ENCODE measurements around the gene SIMC1. TPM values are rescaled to one million over a fixed set of nuclear protein-coding genes. Genes with fewer than 3 reads are reported as not detected.
A peak's percentile ranks its signal among the peaks of the same experiment; 100 is the strongest.
"Not testable (repeated sequence)": the region's sequence is repeated elsewhere in the genome, so short reads cannot be mapped to it uniquely, and the experiment has no call there.

The SIMC1 gene
- total RNA-seq, 1 donor from 2014 or later: 35.7 TPM

- no peak for TF ChIP-seq CTCF (IDR thresholded peaks at IDR 0.05; ENCODE audit: unreplicated experiment)
- Mint-ChIP-seq H3K27me3 (peaks cover 15% of the 10 kb centered on the region), H3K36me3 (ENCODE audit: insufficient read depth) (no peaks in the 10 kb centered on the region), H3K27ac (no peak overlapping the region), H3K4me1 (ENCODE audit: low read depth) (no peaks in the 10 kb centered on the region), H3K4me3 (ENCODE audit: low read depth) (no peak overlapping the region), H3K9me3 (ENCODE audit: low read depth) (no peaks in the 10 kb centered on the region)
- no peak for DNase-seq (ENCODE audit: low spot score, unreplicated experiment)
Measured at GRCh38 chr5:176203086-176203485, 35.1 kb upstream of the SIMC1 start.

GRCh38 chr5:176203535-176203934, 34.7 kb upstream of the SIMC1 start:
- H3K27me3 Mint-ChIP-seq: peaks cover 15% of the 10 kb centered on the region
- H3K4me3 Mint-ChIP-seq (ENCODE audit: low read depth); H3K27ac Mint-ChIP-seq; DNase-seq (ENCODE audit: low spot score, unreplicated experiment); H3K36me3 Mint-ChIP-seq (ENCODE audit: insufficient read depth); H3K4me1 Mint-ChIP-seq (ENCODE audit: low read depth); H3K9me3 Mint-ChIP-seq (ENCODE audit: low read depth): not testable (repeated sequence)

- DNase-seq (ENCODE audit: low spot score, unreplicated experiment); H3K9me3 Mint-ChIP-seq (ENCODE audit: low read depth); H3K4me3 Mint-ChIP-seq (ENCODE audit: low read depth); H3K27ac Mint-ChIP-seq; H3K4me1 Mint-ChIP-seq (ENCODE audit: low read depth); H3K36me3 Mint-ChIP-seq (ENCODE audit: insufficient read depth): not testable (repeated sequence)
- peaks cover 13% of the 10 kb centered on the region for H3K27me3 Mint-ChIP-seq
Measured at GRCh38 chr5:176214466-176215021, 23.7 kb upstream of the SIMC1 start.

GRCh38 chr5:176216393-176216916, 21.8 kb upstream of the SIMC1 start:
- not testable (repeated sequence) for H3K4me3 Mint-ChIP-seq (ENCODE audit: low read depth); H3K36me3 Mint-ChIP-seq (ENCODE audit: insufficient read depth); H3K4me1 Mint-ChIP-seq (ENCODE audit: low read depth); H3K9me3 Mint-ChIP-seq (ENCODE audit: low read depth); DNase-seq (ENCODE audit: low spot score, unreplicated experiment)
- Mint-ChIP-seq H3K27me3 (peaks cover 11% of the 10 kb centered on the region), H3K27ac (peak overlapping the region; percentile 60)

- H3K9me3 Mint-ChIP-seq (ENCODE audit: low read depth); H3K36me3 Mint-ChIP-seq (ENCODE audit: insufficient read depth); H3K27ac Mint-ChIP-seq; H3K4me1 Mint-ChIP-seq (ENCODE audit: low read depth); H3K27me3 Mint-ChIP-seq; H3K4me3 Mint-ChIP-seq (ENCODE audit: low read depth); DNase-seq (ENCODE audit: low spot score, unreplicated experiment): not testable (repeated sequence)
Measured at GRCh38 chr5:176217188-176217729, 21.0 kb upstream of the SIMC1 start.

GRCh38 chr5:176217764-176218163, 20.5 kb upstream of the SIMC1 start:
- H3K36me3 Mint-ChIP-seq (ENCODE audit: insufficient read depth); DNase-seq (ENCODE audit: low spot score, unreplicated experiment); H3K4me1 Mint-ChIP-seq (ENCODE audit: low read depth); H3K9me3 Mint-ChIP-seq (ENCODE audit: low read depth); H3K27ac Mint-ChIP-seq; H3K27me3 Mint-ChIP-seq; H3K4me3 Mint-ChIP-seq (ENCODE audit: low read depth): not testable (repeated sequence)

GRCh38 chr5:176222006-176222405, 16.2 kb upstream of the SIMC1 start:
- H3K9me3 Mint-ChIP-seq (ENCODE audit: low read depth); H3K36me3 Mint-ChIP-seq (ENCODE audit: insufficient read depth); DNase-seq (ENCODE audit: low spot score, unreplicated experiment); H3K4me1 Mint-ChIP-seq (ENCODE audit: low read depth); H3K4me3 Mint-ChIP-seq (ENCODE audit: low read depth); H3K27ac Mint-ChIP-seq: not testable (repeated sequence)
- peaks cover 10% of the 10 kb centered on the region for H3K27me3 Mint-ChIP-seq

- not testable (repeated sequence) for H3K4me1 Mint-ChIP-seq (ENCODE audit: low read depth); H3K27ac Mint-ChIP-seq; DNase-seq (ENCODE audit: low spot score, unreplicated experiment); H3K4me3 Mint-ChIP-seq (ENCODE audit: low read depth); H3K36me3 Mint-ChIP-seq (ENCODE audit: insufficient read depth); H3K9me3 Mint-ChIP-seq (ENCODE audit: low read depth); H3K27me3 Mint-ChIP-seq
Measured at GRCh38 chr5:176228358-176228757, 9.9 kb upstream of the SIMC1 start.

GRCh38 chr5:176233253-176233652, 5.0 kb upstream of the SIMC1 start:
- H3K27ac Mint-ChIP-seq; H3K4me3 Mint-ChIP-seq (ENCODE audit: low read depth); H3K36me3 Mint-ChIP-seq (ENCODE audit: insufficient read depth); H3K4me1 Mint-ChIP-seq (ENCODE audit: low read depth); H3K9me3 Mint-ChIP-seq (ENCODE audit: low read depth); DNase-seq (ENCODE audit: low spot score, unreplicated experiment); H3K27me3 Mint-ChIP-seq: not testable (repeated sequence)

Measured in progenitor cell of endocrine pancreas (in vitro differentiated cells).